Psoas muscle (tissue), 8 donors: Measurements from ENCODE around the gene COG2. TPM values are rescaled to one million over a fixed set of nuclear protein-coding genes. Genes with fewer than 3 reads are reported as not detected.

Experiments
- ATAC-seq, 4 donors: fragments of 200-7000 bp; cut with Tn5 transposase; one replicate each; pipeline ENCODE4 v1.9.1; 2020; ENCODE audit warnings: moderate library complexity in 3 of 4, mild to moderate bottlenecking in 2 of 4
- DNase-seq, 2 donors: peaks; one replicate each; pipeline ENCODE4 v3.0.0-alpha.2; 2020
- H3K27ac ChIP-seq: fragments of 200-600 bp; one replicate; pipeline ENCODE4 v1.8.0; 2022
- H3K27me3 ChIP-seq, 3 donors: fragments of 200-600 bp in 1 of 3; one replicate each; pipeline versions ENCODE4 v1.6.1 to v1.8.0; 2013 to 2022; ENCODE audit warnings: low read length in 2 of 3, mild to moderate bottlenecking in 2 of 3, moderate library complexity in 1 of 3; ENCODE audit not compliant: insufficient read depth in 3 of 3
- H3K36me3 ChIP-seq, 2 donors: fragments of 200-600 bp in 1 of 2; one replicate each; pipeline versions ENCODE4 v1.6.1 to v1.8.0; 2013 to 2022; ENCODE audit warnings: low read depth in 1 of 2, mild to moderate bottlenecking in 1 of 2, moderate library complexity in 1 of 2; ENCODE audit not compliant: insufficient read depth in 1 of 2
- H3K4me1 ChIP-seq: fragments of 200-600 bp; one replicate; pipeline ENCODE4 v1.8.0; 2022
- H3K4me3 ChIP-seq: fragments of 200-600 bp; one replicate; pipeline ENCODE4 v1.8.0; 2022; ENCODE audit warnings: mild to moderate bottlenecking
- H3K9me3 ChIP-seq: fragments of 200-600 bp; one replicate; pipeline ENCODE4 v1.8.0; 2022
- WGBS, 3 donors: extraction: QIAGEN DNeasy Blood & Tissue Kit; methylation state at CpG; one replicate each; pipeline versions ENCODE4 v1.1.6 to v1.1.7; 2013; 5-methylcytosine and 5-hydroxymethylcytosine counted together
- intact Hi-C, 2 donors: fragments of 100-400 bp; cut with DNase I; formaldehyde crosslinking; loops; one replicate each; pipeline versions ENCODE4 v1.11.0 to v1.14.2; 2022
- polyA plus RNA-seq, 3 donors: library from polyadenylated mRNA; stranded (reverse); fragments of 200-250 nt; gene quantifications; one replicate each; pipeline ENCODE4 v1.2.3, GENCODE V29; 2013
- total RNA-seq, 4 donors: library from RNA; stranded (reverse); fragmentation: NEBNext Ultra II Directional in 2 of 4; extraction: Animal tissue kit (Norgen Biotek cat#: 25700) in 2 of 4; gene quantifications; one replicate each; pipeline versions ENCODE4 v1.2.1 to v1.2.4, GENCODE V29; 2021 to 2023
- TF ChIP-seq, protein P1 (sequence below): fragments of 200-600 bp; IDR thresholded peaks from one replicate; pipeline ENCODE4 v1.8.0; 2022; ENCODE audit warnings: antibody characterized with exemption
- donor health status: healthy with polysubstance abuse.
- donor health status: DM: no; HTN: no; CAD: no; lungs with moderate emphysema.
- donor health status: Bipolar disorder and iron deficiency.
- donor health status: healthy.
- donor health status: DM: yes; HTN: yes; CAD: no.
- donor health status: DM: no; HTN: no; CAD: no.
- donor health status: DM: no; HTN: no; CAD: no.
- donor health status: DM: yes; HTN: yes; CAD: no.

The COG2 gene
- total and polyA plus RNA-seq, 7 donors, result 11.9 to 30.5 (median 21.3) TPM

DNA sequence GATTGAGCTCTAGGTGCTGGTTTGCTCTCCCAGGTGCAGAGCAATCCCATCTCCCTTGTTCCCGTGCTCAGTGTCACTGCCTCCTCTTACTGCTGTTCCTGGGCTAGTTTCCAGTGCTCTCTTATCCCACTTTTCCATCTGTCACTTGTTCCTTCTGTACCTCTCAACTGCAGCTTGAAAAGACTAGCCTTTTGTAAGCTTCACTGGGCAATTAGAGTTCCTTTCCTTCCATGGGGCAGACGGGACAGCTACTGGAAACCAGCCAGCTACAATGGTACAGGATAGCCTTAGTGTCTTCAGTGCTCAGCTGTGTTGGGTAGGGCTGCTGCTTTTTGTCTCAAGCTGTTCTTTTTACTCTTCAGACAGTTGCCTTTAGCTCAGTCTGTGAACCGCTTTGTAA, 40.0 kb downstream of the COG2 start:
- H3K9me3 ChIP-seq, result no peaks in the 10 kb centered on the region
- ATAC-seq, result peak; percentile 43 to 64 (median 50)
- H3K4me1 ChIP-seq, result peaks cover 17% of the 10 kb centered on the region
- H3K27me3 ChIP-seq, result no peaks in the 10 kb centered on the region
- H3K27ac ChIP-seq, result peak overlapping the region; percentile 47
- DNase-seq, result no peak
- WGBS, 3 donors, result 12 to 15% (median 14%) methylated on average over 3 of the region's 3 CpGs
- intact Hi-C loops, result no loop called here
- H3K4me3 ChIP-seq, result no peak overlapping the region
- TF ChIP-seq, protein P1, sequence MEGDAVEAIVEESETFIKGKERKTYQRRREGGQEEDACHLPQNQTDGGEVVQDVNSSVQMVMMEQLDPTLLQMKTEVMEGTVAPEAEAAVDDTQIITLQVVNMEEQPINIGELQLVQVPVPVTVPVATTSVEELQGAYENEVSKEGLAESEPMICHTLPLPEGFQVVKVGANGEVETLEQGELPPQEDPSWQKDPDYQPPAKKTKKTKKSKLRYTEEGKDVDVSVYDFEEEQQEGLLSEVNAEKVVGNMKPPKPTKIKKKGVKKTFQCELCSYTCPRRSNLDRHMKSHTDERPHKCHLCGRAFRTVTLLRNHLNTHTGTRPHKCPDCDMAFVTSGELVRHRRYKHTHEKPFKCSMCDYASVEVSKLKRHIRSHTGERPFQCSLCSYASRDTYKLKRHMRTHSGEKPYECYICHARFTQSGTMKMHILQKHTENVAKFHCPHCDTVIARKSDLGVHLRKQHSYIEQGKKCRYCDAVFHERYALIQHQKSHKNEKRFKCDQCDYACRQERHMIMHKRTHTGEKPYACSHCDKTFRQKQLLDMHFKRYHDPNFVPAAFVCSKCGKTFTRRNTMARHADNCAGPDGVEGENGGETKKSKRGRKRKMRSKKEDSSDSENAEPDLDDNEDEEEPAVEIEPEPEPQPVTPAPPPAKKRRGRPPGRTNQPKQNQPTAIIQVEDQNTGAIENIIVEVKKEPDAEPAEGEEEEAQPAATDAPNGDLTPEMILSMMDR, result no peak
- H3K36me3 ChIP-seq, result peaks cover 13 to 80% of the 10 kb centered on the region in 2 donors

DNA sequence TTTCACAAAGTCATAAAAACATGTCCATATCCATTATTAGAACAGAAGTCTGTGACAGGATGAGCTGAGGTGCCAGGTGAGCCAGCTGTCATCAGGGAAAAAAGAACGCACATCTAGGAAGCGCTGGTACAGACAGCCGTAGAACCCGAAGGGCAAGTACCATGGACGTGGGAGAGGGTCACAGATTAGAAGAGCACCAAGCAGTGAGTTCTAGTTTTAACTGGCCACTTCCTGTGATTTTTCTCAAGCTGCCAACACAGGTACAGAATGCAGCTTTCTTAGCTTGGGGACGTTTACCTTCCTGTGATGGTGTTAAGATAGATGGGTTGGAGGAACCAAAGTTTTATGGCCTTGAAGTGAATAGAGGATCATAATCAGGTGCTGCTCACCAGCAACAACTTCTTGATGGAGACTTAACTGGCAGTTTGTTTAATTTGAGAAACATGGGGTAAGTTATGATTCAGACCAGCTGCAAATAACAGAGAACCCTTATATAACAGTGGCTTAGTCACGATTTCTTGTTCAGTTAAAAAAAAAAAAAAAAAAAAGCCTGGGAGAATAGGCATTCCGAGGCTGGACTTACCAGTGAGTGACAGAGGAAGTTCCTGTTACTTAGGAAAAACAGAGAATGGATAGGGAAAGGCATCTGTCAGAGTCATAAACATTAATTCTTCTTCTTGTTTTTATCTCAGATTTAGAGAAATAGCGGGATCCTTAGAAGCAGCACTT, 40.8 kb downstream of the COG2 start:
- intact Hi-C loops, result no loop called here
- Histone ChIP-seq H3K27ac (no peak overlapping the region), H3K36me3 (peaks cover 13 to 80% of the 10 kb centered on the region in 2 donors), H3K27me3 (no peaks in the 10 kb centered on the region), H3K4me3 (no peak overlapping the region), H3K4me1 (peaks cover 17% of the 10 kb centered on the region), H3K9me3 (no peaks in the 10 kb centered on the region)
- peak in 1 of 4 donors; percentile 45 for ATAC-seq
- TF ChIP-seq, protein P1, result no peak
- DNase-seq, result no peak
- WGBS, 3 donors, result 57 to 67% (median 66%) methylated on average over 9 of the region's 9 CpGs

DNA sequence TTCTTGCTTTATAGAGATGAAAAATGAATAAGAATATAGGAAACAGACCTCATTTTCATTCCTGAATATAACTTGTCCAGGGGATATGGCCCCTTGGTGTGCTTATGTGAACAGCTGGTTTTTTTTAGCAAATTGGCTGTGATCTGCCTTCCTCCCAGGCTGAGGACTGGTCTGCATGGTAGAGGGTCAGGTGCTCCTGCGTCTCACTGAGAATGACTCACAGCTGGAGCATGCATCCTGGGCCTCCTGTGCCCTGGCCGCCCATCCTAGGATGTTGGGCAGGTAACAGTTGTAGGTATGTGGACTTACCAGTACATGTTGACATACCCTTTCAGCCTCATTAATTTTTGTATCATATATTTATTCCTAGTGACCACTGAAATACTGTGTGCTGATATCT, 41.9 kb downstream of the COG2 start:
- Histone ChIP-seq H3K4me1 (peaks cover 17% of the 10 kb centered on the region), H3K36me3 (peaks cover 10 to 80% of the 10 kb centered on the region in 2 donors), H3K27me3 (no peaks in the 10 kb centered on the region), H3K27ac (no peak overlapping the region), H3K4me3 (no peak overlapping the region), H3K9me3 (no peaks in the 10 kb centered on the region)
- ATAC-seq, result no peak
- TF ChIP-seq, protein P1, result no peak
- intact Hi-C loops, result no loop called here
- DNase-seq, result no peak
- 88 to 98% (median 93%) methylated on average over 2 of the region's 2 CpGs for WGBS, 3 donors

DNA sequence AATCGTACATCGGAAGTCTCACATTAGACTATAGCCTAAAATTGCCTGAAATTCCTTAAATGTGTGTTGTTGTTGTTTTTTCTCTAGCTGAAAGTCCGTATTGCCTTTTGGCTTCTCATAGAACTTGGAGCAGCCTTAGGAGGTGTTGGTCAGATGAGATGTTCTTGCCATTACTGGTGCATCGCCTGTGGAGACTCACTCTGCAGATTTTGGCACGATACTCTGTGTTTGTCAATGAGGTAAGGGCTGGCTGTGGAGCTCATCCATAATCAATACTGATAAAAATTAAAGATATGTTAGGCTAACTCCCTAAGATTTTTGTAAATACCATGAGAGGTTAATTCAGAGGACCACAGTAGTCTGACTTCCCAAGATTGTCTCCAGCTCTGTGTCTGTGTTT, 42.7 kb downstream of the COG2 start:
- intact Hi-C loops, result no loop called here
- DNase-seq, result no peak
- Histone ChIP-seq H3K4me3 (no peak overlapping the region), H3K9me3 (no peaks in the 10 kb centered on the region), H3K27ac (no peak overlapping the region), H3K36me3 (peaks cover 9 to 80% of the 10 kb centered on the region in 2 donors), H3K4me1 (peaks cover 17% of the 10 kb centered on the region), H3K27me3 (no peaks in the 10 kb centered on the region)
- no peak for ATAC-seq
- 91 to 95% (median 94%) methylated on average over 5 of the region's 5 CpGs for WGBS, 3 donors
- TF ChIP-seq, protein P1, result no peak

DNA sequence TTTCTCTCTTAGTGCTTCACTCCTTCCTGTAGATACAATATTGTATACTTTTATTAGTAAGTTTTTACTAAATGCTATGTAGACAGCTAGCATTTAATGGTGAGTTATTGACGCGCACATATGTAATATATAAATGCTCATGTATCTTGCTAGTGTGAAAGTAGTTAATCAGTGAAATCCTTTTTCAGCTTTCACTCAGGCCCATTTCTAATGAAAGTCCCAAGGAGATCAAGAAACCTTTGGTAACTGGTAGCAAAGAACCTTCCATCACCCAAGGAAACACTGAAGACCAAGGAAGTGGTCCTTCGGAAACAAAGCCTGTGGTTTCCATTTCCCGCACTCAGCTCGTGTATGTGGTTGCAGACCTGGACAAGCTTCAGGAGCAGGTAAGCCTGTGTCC, 44.5 kb downstream of the COG2 start:
- H3K36me3 ChIP-seq, result peaks cover 7 to 92% of the 10 kb centered on the region in 2 donors
- H3K4me1 ChIP-seq, result peaks cover 13% of the 10 kb centered on the region
- no peaks in the 10 kb centered on the region for H3K9me3 ChIP-seq
- intact Hi-C loops, result no loop called here
- H3K27ac ChIP-seq, result no peak overlapping the region
- no peak overlapping the region for H3K4me3 ChIP-seq
- WGBS, 3 donors, result 78 to 86% (median 85%) methylated on average over 5 of the region's 5 CpGs
- DNase-seq (no peak), ATAC-seq (no peak)
- H3K27me3 ChIP-seq, result no peaks in the 10 kb centered on the region
- TF ChIP-seq, protein P1, result no peak
